ENCODE data around the gene SLC39A1.

Gene SLC39A1

DNA sequence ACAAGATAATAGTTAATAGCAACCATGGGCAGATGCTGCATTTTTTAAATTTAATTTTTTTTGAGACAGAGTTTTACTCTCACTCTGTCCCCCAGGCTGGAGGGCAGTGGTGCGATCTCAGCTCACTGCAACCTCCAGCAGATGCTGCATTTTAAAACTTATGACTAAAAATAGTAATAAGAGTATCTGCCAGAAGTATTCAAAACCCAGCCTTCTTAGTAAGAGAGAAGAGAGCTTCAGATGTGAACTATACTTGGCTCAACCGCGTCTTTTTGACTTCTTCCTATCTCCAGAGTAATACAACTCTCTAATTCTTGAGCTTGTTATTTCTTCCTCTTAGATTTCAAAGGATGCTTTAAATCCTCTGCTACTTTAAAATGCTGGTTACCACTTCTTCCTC lies 31.9 kb upstream of the SLC39A1 start:
- DNase-seq (ENCODE audit: extremely low spot score): no peak
- ChIA-PET CTCF (interaction anchor here (1.0 to 1.8 kb wide), 3 partner anchors 9 to 316 kb away, joined by 3 to 8 read pairs (median 3); partner anchors contain the start of genes NPR1 and RAB13), POLR2A (interaction anchor here (0.7 kb wide), 1 partner anchor 204 kb away, joined by 5 read pairs; no protein-coding TSS in a partner anchor)
- TF ChIP-seq CTCF (IDR thresholded peaks at IDR 0.05; ENCODE audit: control extremely low read depth, extremely low read depth, low read depth, missing control alignments): no peak

- ChIA-PET POLR2A (interaction anchor here (0.7 to 2.3 kb wide), 6 partner anchors 21 to 342 kb away, joined by 3 to 25 read pairs (median 4); partner anchors contain the start of genes CREB3L4 and CRTC2), CTCF (interaction anchor here (1.3 to 2.4 kb wide), 3 partner anchors 9 to 45 kb away, joined by 3 to 9 read pairs (median 4); partner anchors contain the start of genes DENND4B and JTB)
- TF ChIP-seq CTCF (IDR thresholded peaks at IDR 0.05; ENCODE audit: control extremely low read depth, extremely low read depth, low read depth, missing control alignments): no peak
- DNase-seq (ENCODE audit: extremely low spot score): no peak
Observed at GRCh38 chr1:153991806-153992205, 28.5 kb upstream of the SLC39A1 start.

- ChIA-PET POLR2A (interaction anchor here (0.7 to 2.3 kb wide), 10 partner anchors 14 to 456 kb away, joined by 3 to 25 read pairs (median 5); partner anchors contain the start of genes CREB3L4, CRTC2, JTB and S100A6), CTCF (interaction anchor here (1.3 to 2.4 kb wide), 2 partner anchors 13 to 44 kb away, joined by 3 to 9 read pairs; partner anchors contain the start of genes DENND4B and JTB)
- DNase-seq (ENCODE audit: extremely low spot score): no peak
- TF ChIP-seq CTCF (IDR thresholded peaks at IDR 0.05; ENCODE audit: control extremely low read depth, extremely low read depth, low read depth, missing control alignments): no peak
Observed at GRCh38 chr1:153991151-153991630, 27.9 kb upstream of the SLC39A1 start.

GRCh38 chr1:153990468-153991150 lies 27.3 kb upstream of the SLC39A1 start, which contains the start of gene RPS27:
TSS of gene RPS27 (plus strand) at chr1:153990762. CDS start at chr1:153990797, 35 bp downstream.
- TF ChIP-seq CTCF (IDR thresholded peaks at IDR 0.05; ENCODE audit: control extremely low read depth, extremely low read depth, low read depth, missing control alignments): no peak
- ChIA-PET CTCF (interaction anchor here (1.0 to 2.4 kb wide), 4 partner anchors 13 to 194 kb away, joined by 3 to 9 read pairs (median 5); partner anchors contain the start of genes DENND4B, JTB and SLC39A1), POLR2A (interaction anchor here (0.5 to 2.3 kb wide), 33 partner anchors 8 to 455 kb away, joined by 3 to 25 read pairs (median 4); partner anchors contain the start of genes CHTOP, CREB3L4, CRTC2 and DENND4B)
- DNase-seq (ENCODE audit: extremely low spot score): peak; percentile 95

DNA sequence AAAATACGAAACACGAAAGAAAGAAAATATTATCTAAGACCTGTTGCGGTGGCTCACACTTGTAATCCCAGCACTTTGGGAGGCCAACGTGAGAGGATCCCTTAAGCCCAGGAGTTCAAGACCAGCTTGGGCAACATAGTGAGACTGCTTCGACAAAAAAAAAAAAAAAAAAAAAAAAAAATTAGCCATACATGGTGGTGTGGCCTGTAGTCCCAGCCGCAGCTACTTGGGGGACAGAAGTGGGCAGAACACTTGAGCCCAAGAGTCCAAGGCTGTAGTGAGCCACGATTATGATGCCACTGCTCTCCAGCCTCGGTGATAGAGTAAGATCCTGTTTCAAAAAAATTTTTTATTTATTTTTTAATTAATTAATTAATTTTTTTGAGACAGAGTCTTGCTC lies 24.3 kb upstream of the SLC39A1 start:
- TF ChIP-seq CTCF (IDR thresholded peaks at IDR 0.05; ENCODE audit: control extremely low read depth, extremely low read depth, low read depth, missing control alignments): no peak
- no peak for DNase-seq (ENCODE audit: extremely low spot score)
- CTCF ChIA-PET: interaction anchor here (0.7 to 4.1 kb wide), 37 partner anchors 10 to 1185 kb away, joined by 3 to 36 read pairs (median 4); partner anchors contain the start of genes CREB3L4, DENND4B, GATAD2B and ILF2
- POLR2A ChIA-PET: interaction anchor here (0.7 kb wide), 1 partner anchor 352 kb away, joined by 3 read pairs; no protein-coding TSS in a partner anchor

Data from GM10248 (cell line).